Raji (cell line): ENCODE results near the gene CREB5.

Experiments
- POLR2A ChIP-seq: IDR thresholded peaks from 2 replicates; pipeline ENCODE4 v1.6.1; 2011; ENCODE audit warnings: low read depth, low read length, control low read depth; ENCODE audit not compliant: insufficient read depth

Gene CREB5

DNA sequence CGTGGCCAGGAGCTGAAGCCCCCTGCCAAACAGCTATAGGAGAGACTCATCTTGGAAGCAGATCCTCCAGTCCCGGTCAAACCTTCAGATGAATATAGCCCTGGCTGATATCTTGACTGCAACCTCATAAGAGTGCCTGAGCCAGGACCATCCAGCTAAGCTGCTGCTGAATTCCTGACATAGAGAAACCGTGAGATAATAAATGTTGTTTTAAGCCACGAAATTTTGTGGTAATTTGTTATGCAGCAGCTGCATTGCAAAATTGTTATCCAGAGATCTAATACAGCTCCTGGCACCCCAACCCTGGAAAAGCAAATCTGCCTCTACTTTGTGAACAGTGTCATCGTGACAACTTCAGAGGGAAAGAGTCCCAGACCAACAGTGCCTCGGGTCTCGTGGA is 119.9 kb downstream of the CREB5 start:
- TF ChIP-seq POLR2A, result no peak

DNA sequence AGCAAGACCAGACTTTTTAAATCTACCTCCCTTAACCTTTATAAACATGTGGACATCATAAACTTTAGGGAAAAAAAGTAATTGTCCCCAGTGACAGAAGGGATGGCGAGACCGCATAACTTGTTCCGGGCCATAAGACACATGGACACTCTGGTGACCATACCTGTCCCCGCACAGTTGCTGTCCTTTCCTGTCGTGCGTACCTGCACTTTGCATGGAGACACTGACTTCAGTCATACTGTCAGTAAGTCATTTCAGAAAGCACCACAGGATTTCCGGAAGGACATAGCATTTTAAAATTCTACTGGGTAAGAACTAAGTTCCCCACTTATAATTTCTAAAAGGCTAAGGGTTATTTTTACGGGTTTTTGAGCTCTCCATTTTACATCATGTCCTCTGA is 120.9 kb downstream of the CREB5 start:
- no peak for TF ChIP-seq POLR2A

DNA sequence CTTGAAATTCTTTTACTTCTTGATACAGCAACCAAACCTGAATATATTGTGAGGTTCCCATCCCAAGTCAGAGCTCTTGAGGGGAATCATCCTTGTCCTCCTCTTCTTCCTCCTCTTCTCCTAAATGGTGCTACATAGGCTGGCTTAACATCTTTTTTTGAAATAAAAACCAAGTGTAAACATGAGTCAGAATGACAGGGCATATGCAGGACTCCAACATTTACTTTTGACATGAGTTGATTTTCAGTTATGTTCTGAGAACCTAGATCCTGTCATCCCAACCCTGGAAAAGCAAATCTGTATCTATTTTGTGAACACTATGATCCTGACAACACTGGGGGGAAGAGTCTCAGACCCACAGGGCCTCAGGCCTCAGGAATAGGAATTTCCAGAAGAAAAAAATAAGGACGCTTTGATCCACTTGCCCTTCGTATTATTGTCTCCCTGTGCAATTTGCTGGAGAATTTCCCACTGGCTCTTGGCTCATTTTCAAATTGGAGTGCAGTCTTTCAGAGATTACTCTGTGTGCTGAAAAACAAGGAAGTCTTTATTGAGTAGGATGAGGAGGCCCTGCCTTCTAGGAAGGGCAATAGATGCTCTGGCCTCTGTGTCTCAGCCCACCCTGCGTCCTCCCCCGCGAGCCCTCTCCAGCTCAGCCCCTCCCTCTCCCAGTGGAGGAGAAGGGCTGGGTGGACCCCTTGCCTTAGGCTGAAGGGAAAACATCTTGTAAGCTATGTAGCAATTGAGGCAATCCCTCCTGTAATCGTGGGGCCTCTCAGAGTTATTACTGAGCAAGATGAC is 121.6 kb downstream of the CREB5 start:
- no peak for TF ChIP-seq POLR2A

DNA sequence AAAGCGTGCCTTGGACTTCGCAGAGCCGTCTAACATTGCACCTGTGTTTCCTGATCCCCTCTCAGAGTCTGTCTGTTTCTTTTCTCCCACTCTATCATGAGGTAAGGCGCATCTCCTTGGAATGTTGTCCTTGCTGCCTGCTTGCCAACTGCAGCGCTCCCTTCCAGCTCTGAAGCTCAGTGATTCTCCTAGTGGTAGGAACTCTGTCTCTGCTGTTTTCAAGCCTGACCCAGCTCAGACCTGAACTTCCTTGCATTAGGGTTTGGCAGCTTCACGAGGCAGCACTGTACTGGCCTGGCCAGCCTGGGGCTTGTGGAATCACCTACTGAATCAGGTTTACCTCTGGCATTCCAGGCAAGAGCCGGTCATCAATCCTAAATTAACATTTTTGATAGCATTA is 123.9 kb downstream of the CREB5 start:
- TF ChIP-seq POLR2A, result no peak

DNA sequence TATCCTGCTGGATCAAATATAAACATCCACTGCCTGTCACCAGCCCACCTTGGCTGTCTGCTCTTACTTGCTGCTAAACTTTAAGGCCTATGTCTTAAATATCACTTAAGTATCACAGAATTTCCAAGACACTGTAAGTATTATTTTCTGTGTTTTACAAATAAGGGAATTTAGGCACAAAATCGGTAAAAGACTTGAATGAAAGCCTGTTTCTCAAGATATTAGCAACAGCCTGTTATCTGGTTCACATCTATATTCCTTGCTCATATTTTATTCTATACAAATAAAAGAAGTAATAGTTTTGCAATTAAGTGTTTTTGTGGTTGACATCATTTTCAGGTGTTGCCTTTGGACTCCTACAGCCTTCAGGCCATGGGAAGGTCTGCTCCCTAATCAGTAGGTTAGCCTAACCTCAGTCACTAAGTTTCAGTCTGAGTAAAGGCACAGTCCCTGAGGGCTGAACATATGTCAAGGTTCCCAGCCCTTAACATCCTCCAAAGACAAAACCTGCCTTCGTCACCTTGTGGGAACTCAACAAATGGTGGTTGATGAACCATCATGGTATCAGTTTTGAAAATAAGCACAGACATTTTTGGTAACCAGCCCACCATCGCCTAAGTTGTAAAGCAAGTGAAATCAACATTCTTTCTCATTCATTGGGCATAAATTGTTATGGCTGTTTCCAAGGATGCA is 127.1 kb downstream of the CREB5 start:
- no peak for TF ChIP-seq POLR2A

DNA sequence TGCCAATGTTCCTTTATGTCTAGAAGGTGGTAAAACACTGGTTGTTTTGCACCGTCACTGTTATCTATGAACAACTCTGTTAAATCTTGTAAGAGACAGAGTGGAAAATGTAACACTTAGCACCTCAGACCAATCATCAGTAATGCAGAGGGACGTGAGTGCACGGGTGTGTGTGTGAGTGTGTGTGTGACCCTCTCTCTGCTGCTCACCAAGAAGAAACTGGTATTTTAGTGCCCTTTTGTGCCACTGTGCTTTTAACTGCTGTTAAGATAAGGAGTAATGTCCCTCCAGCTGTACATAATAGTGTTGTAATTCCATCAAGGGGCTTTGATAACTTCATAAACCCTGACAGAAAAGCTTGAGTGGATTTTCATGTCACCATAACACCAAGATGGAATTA is 130.1 kb downstream of the CREB5 start:
- TF ChIP-seq POLR2A, result no peak

DNA sequence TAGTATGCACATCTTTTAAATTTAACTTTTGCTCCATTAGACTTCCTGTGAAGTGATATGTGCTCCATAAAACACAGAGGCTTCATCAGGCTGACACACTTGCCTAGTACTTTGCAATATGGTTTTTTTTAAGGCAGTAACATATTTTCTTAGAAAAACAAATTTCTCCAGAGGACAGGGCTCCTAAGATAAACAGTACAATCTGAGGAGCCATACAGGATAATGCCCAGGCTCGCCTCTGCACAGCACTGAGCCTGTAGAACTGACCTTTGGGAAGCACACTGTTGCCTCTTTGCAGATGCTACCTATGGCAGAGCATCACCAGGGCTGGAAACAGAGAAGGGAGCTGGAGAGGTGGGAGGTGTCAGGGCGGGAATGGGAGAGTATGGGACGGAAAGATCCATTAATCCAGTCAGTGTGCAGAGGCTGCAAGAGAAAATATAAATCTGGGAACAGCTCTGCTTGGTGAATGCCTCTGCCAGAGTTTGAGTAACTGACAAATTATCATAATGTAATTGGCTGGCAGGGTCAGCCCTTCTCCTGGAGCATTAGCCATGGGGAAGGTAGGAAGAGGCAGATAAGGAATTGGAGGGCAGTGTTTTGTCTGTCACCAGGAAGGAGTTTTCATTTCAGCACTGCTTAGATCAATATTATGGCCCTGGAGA is 132.3 kb downstream of the CREB5 start:
- no peak for TF ChIP-seq POLR2A

DNA sequence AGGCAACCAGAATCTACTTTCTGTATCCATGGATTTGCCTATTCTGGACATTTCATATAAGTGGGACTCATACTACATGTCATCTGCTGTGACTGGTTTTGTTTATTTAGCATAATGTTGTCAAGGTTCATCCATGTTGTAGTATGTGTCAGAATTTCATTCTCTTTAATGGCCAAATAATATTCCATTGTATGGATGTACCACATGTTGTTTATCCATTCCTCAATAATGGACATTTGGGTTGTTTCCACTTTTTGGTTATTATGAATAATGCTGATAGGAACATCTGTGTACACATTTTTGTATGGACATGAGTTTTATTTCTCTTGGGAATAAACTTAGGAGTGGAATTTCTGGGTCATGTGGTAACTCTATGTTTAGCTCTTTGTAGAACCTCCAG is 133.7 kb downstream of the CREB5 start:
- TF ChIP-seq POLR2A, result no peak

DNA sequence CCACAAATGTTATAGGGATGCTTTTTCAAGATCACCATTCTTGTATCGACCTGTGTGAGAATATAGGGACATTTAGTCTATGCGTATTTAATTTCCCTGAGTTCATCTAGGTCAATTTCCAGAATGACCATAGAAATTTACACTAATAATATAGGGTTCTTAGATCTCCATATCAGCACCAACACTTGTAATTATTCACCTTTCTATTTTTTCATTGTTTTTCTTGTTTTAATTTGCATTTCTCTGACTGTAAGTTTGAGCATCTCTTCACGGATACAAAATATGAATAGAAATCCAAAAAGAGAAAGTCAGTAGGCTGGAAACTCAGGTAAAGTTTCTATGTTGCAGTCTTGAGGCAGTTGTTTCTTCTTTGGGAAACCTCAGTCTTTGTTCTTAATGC is 134.8 kb downstream of the CREB5 start:
- TF ChIP-seq POLR2A, result no peak

DNA sequence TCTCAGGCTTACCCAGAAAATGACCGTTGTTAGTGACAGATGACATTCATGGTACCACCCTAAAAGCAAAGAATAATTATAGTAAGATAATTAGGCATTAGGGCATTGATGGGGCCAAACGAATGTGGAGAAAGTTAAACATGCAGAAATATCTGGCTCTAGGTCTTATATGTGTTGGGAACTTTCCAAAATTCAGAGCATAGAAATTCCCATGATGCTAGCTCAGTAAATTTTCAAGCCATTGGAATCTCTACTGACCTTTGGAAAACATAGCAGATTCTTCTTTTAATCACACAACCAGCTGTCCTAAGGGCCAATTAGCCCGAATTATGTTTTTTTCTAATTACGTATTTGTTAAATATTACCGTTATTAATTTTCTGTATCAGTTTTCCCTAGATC is 136.1 kb downstream of the CREB5 start:
- TF ChIP-seq POLR2A, result no peak

DNA sequence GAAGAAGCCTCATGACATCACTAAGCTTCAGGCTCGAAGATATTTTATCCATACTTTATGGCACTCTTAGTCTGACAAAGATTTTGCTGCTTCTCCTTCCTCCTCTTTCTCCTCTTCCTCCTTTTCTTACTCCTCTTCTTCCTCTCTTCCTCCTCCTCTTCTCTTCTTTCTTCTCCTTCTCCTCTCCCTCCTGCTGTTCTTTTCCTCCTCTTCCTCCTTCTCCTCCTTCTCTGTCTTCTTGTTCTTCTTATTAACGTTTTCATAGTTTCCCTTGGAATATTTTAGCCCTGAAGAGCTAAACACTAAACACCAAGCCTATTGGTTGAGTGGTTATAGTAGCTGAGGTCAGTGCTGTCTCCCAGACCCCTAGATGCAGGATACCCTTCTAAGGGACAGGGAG is 137.7 kb downstream of the CREB5 start:
- no peak for TF ChIP-seq POLR2A

DNA sequence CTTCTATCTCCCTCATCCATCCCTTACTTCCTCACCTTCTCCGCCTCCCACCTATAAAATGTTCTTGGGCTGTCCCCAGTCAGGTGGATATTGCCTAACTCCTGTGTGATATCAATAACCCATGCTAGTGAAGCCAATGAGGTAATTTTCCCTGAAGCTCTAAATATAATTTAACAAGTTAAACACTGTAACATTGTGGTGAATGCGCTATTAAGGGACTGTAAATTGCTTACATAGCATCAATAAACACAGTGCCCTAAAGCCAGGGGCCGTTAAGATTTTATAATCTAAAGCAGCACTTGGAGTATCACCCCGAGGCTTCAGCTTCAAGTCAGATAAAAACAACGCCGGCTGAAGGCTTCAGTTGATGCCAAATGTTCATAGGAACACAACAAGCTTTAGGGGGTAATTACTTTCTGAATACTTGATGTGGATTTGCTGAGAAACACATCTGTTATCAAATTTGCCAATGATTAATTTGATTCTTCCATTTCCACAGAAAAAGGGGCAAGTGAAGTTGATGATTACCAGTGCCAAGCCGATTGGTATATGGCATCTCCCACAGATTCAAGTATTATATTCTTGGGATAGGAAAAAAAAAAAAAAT is 138.4 kb downstream of the CREB5 start:
- TF ChIP-seq POLR2A, result no peak

DNA sequence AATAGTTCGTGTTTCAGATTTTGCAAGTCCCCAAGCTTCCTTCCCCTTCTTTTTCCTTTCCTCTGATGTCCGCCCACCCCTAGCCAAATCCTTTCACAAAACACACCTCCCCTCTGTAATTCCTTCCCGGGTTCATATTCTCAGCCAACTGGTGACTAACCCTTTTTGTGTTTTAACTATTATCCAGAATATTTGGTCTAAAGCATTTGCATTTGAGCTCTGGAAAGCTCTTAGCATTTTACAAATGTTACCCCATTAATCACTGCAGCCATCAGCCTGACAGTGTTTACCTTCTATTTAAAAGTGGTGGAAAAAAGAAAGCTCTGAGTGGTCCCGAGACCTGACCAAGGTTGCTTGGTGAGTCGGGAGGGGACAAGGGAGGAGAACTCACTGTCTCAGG is 139.0 kb downstream of the CREB5 start:
- no peak for TF ChIP-seq POLR2A

DNA sequence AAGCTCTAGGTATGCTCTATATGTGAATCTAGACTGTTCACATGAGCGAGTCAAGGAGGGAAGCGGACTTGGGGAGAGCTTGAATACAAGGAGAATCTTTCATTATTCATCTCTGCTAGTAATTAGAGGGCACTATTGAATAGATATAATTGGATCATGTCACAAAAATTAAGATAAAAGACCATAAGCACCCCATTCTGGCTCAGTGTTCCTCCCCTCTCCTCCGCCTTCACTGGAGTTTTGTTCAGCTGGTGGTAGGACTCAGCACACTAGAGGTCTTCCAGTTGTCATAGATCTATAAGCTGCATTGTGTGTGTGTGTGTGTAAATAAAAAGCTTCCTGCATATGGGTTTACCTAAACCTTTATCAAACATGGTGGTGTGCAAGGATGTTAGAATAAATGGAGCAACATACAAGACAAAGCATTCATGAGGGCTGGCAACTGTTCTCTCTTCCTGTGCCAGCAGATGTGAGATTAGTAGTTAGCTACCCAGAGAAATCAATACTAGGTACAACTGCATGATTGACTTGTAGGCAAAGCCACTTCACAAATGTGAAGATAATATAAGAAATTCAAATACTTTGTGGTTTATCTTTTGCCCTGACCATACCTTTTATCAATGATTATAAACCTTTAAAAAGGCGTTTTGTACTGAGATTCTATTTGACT is 142.6 kb downstream of the CREB5 start:
- TF ChIP-seq POLR2A, result no peak

DNA sequence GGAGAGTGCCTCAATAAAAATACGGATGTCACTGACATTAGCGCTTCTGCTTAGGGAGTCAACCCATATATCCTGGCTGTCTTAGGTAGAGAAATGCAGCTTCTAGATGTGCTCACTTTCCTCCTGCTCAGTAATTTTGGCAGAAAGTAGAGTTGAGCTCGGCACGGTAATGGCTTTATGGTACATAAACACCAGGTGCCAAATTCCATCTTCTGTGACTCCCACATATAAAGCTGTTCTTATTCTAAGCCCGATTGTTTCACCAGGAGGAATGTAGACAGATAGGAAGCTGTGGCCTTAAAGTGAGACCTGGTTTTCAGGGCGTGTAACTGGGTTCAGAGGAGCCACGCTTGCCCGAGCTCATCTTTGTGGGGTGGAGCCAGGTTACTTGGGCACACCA is 143.7 kb downstream of the CREB5 start:
- TF ChIP-seq POLR2A, result no peak
